MG63 (cell line): ENCODE data around the gene ZDHHC22. TPM values are rescaled to one million over a fixed set of nuclear protein-coding genes. Genes with fewer than 3 reads are reported as not detected.

ENCODE experiments used
- DNase-seq: peaks from one replicate; pipeline ENCODE4 v3.0.0-alpha.2; 2020
- H3K27me3 ChIP-seq: fragments of 250-450 bp; sonication (Bioruptor Pico); 2 replicates; pipeline ENCODE4 v1.5.1; 2020; ENCODE audit warnings: mild to moderate bottlenecking, moderate library complexity
- H3K36me3 ChIP-seq: fragments of 250-450 bp; sonication (Bioruptor Pico); 2 replicates; pipeline ENCODE4 v1.5.1; 2020; ENCODE audit warnings: mild to moderate bottlenecking, moderate library complexity
- H3K4me3 ChIP-seq: fragments of 250-450 bp; sonication (Bioruptor Pico); 2 replicates; pipeline ENCODE4 v1.5.1; 2020; ENCODE audit warnings: mild to moderate bottlenecking, moderate library complexity
- H3K9me3 ChIP-seq: fragments of 250-450 bp; sonication (Bioruptor Pico); 2 replicates; pipeline ENCODE4 v1.5.1; 2020; ENCODE audit warnings: mild to moderate bottlenecking, moderate library complexity
- total RNA-seq: library from RNA; depleted of rRNA; stranded (reverse); fragments of >200 nt; shearing (Covaris generic); gene quantifications from 2 replicates; pipeline ENCODE4 v1.2.3, GENCODE V29; 2014; ENCODE audit warnings: low replicate concordance

Gene ZDHHC22
- total RNA-seq, 1 experiment from 2014 or later, result not detected

GRCh38 chr14:77170045-77170444 is 28.5 kb upstream of the ZDHHC22 start:
- H3K27me3 ChIP-seq, result no peaks in the 10 kb centered on the region
- no peak for DNase-seq
- no peaks in the 10 kb centered on the region for H3K36me3 ChIP-seq

GRCh38 chr14:77161011-77161410 is 19.4 kb upstream of the ZDHHC22 start:
- Histone ChIP-seq H3K9me3 (no peaks in the 10 kb centered on the region), H3K36me3 (no peaks in the 10 kb centered on the region), H3K4me3 (no peak overlapping the region), H3K27me3 (no peaks in the 10 kb centered on the region)
- DNase-seq, result no peak

More at GRCh38 chr14:77170045-77170444, 28.5 kb upstream of the ZDHHC22 start:
- H3K4me3 ChIP-seq, result no peak overlapping the region
- H3K9me3 ChIP-seq, result peaks cover 4% of the 10 kb centered on the region

DNA sequence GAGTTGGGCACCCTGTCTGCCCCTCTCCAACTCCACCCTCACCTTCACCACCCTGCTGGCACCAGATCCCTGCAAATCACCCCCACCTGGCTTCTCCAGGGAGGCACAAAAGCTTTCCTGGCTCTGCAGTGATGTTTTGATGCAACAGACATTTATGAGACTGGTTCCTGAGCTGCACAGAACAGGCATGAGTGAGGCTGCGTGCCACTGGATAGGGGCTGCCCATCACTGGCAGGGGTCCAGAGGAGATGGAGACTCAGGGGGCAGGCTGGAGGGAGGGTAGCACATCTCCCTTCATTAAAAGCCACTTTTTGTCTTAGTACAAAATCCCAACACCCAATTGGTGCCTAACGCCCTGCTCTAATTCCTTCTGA is 17.3 kb upstream of the ZDHHC22 start:
- no peak for DNase-seq
- no peaks in the 10 kb centered on the region for H3K27me3 ChIP-seq

GRCh38 chr14:77158175-77158881 is 16.7 kb upstream of the ZDHHC22 start:
- no peaks in the 10 kb centered on the region for H3K9me3 ChIP-seq
- H3K4me3 ChIP-seq, result no peak overlapping the region
- peak; percentile 63 for DNase-seq
- no peaks in the 10 kb centered on the region for H3K27me3 ChIP-seq
- H3K36me3 ChIP-seq, result no peaks in the 10 kb centered on the region

More for the DNA sequence above, 17.3 kb upstream of the ZDHHC22 start:
- H3K36me3 ChIP-seq, result no peaks in the 10 kb centered on the region
- no peak overlapping the region for H3K4me3 ChIP-seq
- H3K9me3 ChIP-seq, result no peaks in the 10 kb centered on the region

GRCh38 chr14:77157740-77158139 is 16.1 kb upstream of the ZDHHC22 start:
- DNase-seq, result no peak
- Histone ChIP-seq H3K36me3 (no peaks in the 10 kb centered on the region), H3K9me3 (no peaks in the 10 kb centered on the region), H3K4me3 (no peak overlapping the region), H3K27me3 (no peaks in the 10 kb centered on the region)

DNA sequence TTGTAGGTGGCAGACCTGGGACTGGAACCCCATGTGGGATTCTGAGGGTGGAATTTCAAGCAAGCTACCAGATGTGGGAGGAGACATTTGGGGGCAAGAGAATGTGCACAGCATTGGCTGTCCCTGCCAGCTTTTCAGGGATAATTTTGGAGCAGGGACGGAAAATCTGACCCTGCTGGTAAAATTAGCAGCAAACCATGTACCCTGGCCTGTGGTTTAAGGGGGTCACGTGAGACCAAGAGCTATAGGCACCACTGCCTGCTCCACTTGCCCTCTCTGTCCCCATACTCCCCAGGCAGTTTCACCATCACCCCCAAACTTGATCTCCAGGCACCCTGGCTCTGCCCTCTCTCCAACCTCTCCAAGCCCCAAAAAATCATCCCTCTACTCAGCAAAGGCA is 13.5 kb upstream of the ZDHHC22 start:
- Histone ChIP-seq H3K27me3 (no peaks in the 10 kb centered on the region), H3K9me3 (no peaks in the 10 kb centered on the region), H3K4me3 (no peak overlapping the region), H3K36me3 (no peaks in the 10 kb centered on the region)
- no peak for DNase-seq

DNA sequence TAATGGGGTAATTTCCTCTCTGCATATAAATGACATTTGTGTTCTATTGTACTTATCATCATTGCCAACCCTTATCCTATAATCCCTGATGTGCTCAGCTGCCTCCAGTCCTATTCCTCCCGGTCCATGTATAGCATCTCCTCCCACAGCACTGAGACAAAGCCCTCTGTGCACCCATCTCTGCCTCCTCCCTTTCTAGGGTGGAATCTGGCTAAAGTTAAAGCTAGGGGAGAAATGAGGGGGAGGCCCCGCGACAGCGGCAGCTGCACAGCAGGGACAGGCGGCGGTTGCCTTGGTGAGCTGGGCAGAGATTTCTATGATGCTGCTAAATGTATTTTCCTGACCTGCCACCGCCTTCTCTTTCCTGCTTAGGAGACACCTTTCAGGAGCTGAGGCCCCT is 12.8 kb upstream of the ZDHHC22 start:
- no peak for DNase-seq
- no peaks in the 10 kb centered on the region for H3K36me3 ChIP-seq
- H3K4me3 ChIP-seq, result no peak overlapping the region
- no peaks in the 10 kb centered on the region for H3K9me3 ChIP-seq
- no peaks in the 10 kb centered on the region for H3K27me3 ChIP-seq

- H3K36me3 ChIP-seq, result no peaks in the 10 kb centered on the region
- no peaks in the 10 kb centered on the region for H3K27me3 ChIP-seq
- H3K9me3 ChIP-seq, result no peaks in the 10 kb centered on the region
- no peak overlapping the region for H3K4me3 ChIP-seq
- DNase-seq, result no peak
Observed at GRCh38 chr14:77153802-77154201, 12.2 kb upstream of the ZDHHC22 start.

DNA sequence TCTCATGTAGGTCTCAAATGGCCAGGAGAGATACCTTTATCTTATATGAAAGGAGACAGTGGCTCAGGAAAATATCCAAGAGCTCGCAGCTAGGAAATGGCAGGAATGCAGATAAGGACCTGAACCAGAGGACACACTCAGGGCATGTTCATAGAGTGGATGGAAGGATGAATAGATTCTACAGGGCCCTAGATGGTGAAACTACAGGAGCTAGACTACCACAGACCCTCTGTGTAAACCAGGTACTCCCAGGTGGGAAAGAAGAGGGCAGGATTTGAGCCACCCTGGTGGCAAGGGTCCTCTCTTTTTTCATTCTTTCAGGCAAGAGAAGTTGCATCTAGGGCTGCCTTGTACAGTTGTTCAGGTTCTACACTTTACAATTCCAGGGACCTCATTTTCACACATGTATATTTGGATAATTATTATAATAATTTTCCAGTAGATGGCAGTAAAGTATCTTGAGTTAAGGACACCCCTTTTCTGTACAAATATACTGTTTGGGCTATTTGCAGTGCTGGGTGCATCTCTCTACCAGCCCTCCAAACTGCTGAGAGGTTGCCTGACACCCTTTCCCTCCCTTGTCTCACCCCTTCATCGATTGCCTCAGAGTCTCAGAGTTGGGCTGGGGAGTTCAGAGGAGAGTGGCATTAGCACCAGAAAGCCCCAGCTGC is 10.5 kb upstream of the ZDHHC22 start:
- Histone ChIP-seq H3K9me3 (no peaks in the 10 kb centered on the region), H3K36me3 (no peaks in the 10 kb centered on the region), H3K27me3 (no peaks in the 10 kb centered on the region), H3K4me3 (no peak overlapping the region)
- DNase-seq, result no peak

GRCh38 chr14:77151245-77151644 is 9.7 kb upstream of the ZDHHC22 start:
- DNase-seq, result no peak
- H3K27me3 ChIP-seq, result peaks cover under 1% of the 10 kb centered on the region; the same call in 1 of the 2 replicates
- no peak overlapping the region for H3K4me3 ChIP-seq
- no peaks in the 10 kb centered on the region for H3K36me3 ChIP-seq
- H3K9me3 ChIP-seq, result no peaks in the 10 kb centered on the region

- Histone ChIP-seq H3K27me3 (peaks cover 10% of the 10 kb centered on the region; the same call in 1 of the 2 replicates), H3K4me3 (no peak overlapping the region), H3K9me3 (no peaks in the 10 kb centered on the region), H3K36me3 (no peaks in the 10 kb centered on the region)
- DNase-seq, result no peak
Observed at GRCh38 chr14:77148510-77149231, 7.1 kb upstream of the ZDHHC22 start.

DNA sequence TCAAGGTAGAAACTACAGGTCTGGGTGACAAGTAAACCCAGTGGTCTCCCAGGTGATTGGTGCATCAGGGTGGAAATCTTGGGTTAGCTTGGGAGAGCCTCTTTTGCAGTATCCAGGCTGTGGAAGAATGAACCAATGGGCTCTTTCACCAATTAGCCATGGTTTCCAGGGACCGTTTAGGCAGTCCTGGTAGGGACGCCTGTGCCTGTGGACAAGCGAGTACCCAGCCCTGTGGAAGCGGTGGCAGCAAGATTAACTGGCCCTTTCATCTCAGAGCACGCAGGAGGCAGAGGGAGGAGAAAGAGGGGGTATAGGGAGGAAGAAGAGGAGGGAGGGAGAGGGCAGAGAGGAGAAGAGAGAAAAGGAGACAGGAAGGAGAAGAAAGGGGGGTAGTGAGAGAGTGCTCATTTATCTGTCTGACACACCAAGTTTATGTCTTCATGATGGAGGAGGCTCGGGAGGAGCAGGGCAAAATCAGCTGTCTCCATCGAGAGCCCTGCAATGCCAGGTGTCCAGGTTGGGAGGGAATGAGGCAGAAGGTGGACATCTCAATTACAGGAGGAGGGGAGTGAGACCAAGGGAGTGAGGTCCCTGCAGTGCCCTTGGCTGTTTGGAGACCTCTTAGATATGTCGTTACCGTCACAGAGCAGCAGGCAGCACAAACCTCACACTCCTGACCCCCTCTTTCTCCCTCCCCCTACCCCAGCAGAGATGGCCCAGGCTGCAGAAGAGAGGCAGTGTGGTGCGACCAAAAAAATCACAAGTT is 4.6 kb upstream of the ZDHHC22 start:
- Histone ChIP-seq H3K4me3 (no peak overlapping the region), H3K27me3 (peaks cover 25% of the 10 kb centered on the region), H3K9me3 (no peaks in the 10 kb centered on the region), H3K36me3 (no peaks in the 10 kb centered on the region)
- no peak for DNase-seq

- Histone ChIP-seq H3K27me3 (peaks cover 40% of the 10 kb centered on the region), H3K36me3 (no peaks in the 10 kb centered on the region), H3K9me3 (no peaks in the 10 kb centered on the region), H3K4me3 (no peak overlapping the region)
- DNase-seq, result no peak
Observed at GRCh38 chr14:77144412-77145115, 3.0 kb upstream of the ZDHHC22 start.

DNA sequence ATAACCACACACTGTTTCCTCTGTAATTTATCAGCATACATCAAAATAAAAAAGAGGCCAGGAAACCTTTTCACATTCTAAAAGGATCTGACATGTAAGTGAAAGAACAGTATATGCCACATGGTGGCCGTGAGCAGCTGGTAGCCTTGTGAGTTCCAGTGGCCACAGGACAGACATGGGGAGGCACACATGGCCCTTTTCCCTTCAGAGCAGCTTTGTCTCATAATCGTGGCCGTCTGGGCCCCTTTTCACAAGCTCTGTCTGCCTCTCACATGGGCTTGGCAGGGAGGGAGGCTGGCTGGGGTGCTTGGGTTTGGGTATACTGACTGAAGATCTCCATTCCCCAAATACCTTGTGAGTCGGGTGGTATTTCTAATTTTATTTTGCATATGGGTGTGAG is 1.5 kb upstream of the ZDHHC22 start:
- Histone ChIP-seq H3K4me3 (no peak overlapping the region), H3K36me3 (no peaks in the 10 kb centered on the region), H3K27me3 (peaks cover 46% of the 10 kb centered on the region), H3K9me3 (no peaks in the 10 kb centered on the region)
- DNase-seq, result no peak

GRCh38 chr14:77142005-77142800 is 612 bp upstream of the ZDHHC22 start:
- no peaks in the 10 kb centered on the region for H3K36me3 ChIP-seq
- H3K27me3 ChIP-seq, result peaks cover 46% of the 10 kb centered on the region
- H3K4me3 ChIP-seq, result no peak overlapping the region
- H3K9me3 ChIP-seq, result no peaks in the 10 kb centered on the region
- DNase-seq, result no peak
